IgD-negative memory B cell (primary cell): ENCODE measurements around the gene LIMS2. TPM values are rescaled to one million over a fixed set of nuclear protein-coding genes. Genes with fewer than 3 reads are reported as not detected.

Experiments used
- H3K27ac Mint-ChIP-seq, 3 donors: one replicate each; pipeline ENCODE4 v1.8.0; 2020 to 2022; ENCODE audit warnings: mild to moderate bottlenecking in 3 of 3, mixed read lengths in 3 of 3, moderate library complexity in 1 of 3
- H3K27me3 Mint-ChIP-seq: one replicate; pipeline ENCODE4 v1.8.0; 2021; ENCODE audit warnings: mixed read lengths
- H3K36me3 Mint-ChIP-seq: one replicate; pipeline ENCODE4 v1.8.0; 2020; ENCODE audit warnings: mild to moderate bottlenecking, mixed read lengths
- H3K4me1 Mint-ChIP-seq, 3 donors: one replicate each; pipeline ENCODE4 v1.8.0; 2020 to 2022; ENCODE audit warnings: mixed read lengths in 3 of 3, mild to moderate bottlenecking in 1 of 3
- H3K4me3 Mint-ChIP-seq, 4 donors: one replicate each; pipeline ENCODE4 v1.8.0; 2020 to 2022; ENCODE audit warnings: mild to moderate bottlenecking in 4 of 4, mixed read lengths in 4 of 4, moderate library complexity in 3 of 4
- H3K9me3 Mint-ChIP-seq, 3 donors: one replicate each; pipeline ENCODE4 v1.8.0; 2020 to 2021; ENCODE audit warnings: mixed read lengths in 3 of 3, mild to moderate bottlenecking in 1 of 3
- polyA plus RNA-seq: library from polyadenylated mRNA; unstranded; fragments of 300-500 nt; fragmentation: Illumina TruSeq; gene quantifications from one replicate; pipeline ENCODE4 v1.2.3, GENCODE V29; 2021

The LIMS2 gene
- polyA plus RNA-seq, 1 donor from 2014 or later, result 35.1 TPM

DNA sequence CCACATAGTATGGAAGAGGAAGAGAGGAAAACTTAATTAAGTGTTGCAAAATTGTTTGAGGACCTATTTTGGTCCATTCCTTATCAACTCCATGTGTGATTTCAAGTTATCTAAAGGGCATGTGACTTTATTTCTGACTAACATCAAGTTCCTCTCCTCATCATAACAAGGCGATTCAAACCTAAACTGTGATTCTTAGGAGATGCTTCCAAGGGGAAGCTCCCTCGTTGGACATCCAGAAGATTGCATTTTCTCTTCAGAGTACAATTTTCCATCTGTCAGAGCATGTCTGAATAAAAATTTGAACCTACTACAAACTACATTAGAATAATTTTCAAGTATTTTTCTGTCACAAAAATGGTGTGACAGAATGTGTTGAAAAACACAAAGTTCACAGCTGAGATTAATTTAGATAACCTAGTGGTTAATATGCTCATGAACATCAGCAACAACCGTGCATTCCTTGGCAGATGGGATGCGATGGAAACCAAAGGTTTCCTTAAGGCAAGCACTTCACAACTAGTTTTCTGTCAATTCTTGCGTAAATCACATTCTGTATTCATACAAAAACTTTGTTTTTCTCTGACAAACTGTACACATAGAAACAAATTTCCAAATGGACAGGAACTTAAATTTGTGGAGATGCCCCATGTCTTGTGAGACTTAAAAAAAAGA, 30.2 kb upstream of the LIMS2 start:
- no peaks in the 10 kb centered on the region for H3K27me3 Mint-ChIP-seq
- peaks cover 21 to 25% (median 24%) of the 10 kb centered on the region in 3 donors for H3K4me1 Mint-ChIP-seq
- peaks cover 4% of the 10 kb centered on the region for H3K36me3 Mint-ChIP-seq
- no peaks in the 10 kb centered on the region for H3K9me3 Mint-ChIP-seq
- H3K4me3 Mint-ChIP-seq, result peak overlapping the region in 2 of 4 donors; percentile 37 to 59
- peak overlapping the region in 1 of 3 donors; percentile 9 for H3K27ac Mint-ChIP-seq

DNA sequence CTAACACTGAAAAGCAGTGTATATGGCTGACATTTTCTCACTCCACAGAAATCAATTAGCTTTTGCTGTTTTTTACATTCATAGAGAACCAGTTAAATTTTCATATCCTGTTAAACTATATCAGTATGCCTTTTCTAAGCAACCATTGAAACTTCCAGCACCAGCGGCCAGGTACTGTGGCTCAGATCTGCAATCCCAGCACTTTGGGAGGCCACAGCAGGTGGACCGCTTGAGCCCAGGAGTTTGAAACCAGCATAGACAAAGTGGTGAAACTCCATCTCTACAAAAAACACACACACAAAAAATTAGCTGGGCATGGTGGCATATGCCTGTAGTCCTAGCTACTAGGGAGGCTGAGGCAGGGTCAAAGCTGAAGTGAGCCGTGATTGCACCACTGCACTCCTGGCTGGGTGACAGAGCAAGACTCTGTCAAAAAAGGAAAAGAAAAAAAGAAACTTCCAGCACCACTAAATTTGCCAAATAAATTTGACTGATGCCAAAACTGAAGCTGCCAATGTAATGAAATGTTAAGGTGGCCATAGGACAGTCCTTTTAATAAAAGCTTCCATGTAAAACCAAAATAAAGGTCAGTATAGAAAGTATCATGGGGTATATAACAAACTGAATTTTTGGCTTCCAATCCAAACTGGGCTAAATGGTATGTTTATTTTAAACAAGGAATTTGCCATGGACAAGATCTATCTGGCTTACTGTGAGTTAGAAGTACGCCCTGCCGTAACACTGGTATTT, 29.5 kb upstream of the LIMS2 start:
- peak overlapping the region in 2 of 4 donors; percentile 59 to 71 for H3K4me3 Mint-ChIP-seq
- H3K9me3 Mint-ChIP-seq, result no peaks in the 10 kb centered on the region
- H3K36me3 Mint-ChIP-seq, result peaks cover 4% of the 10 kb centered on the region
- peaks cover 25 to 31% (median 28%) of the 10 kb centered on the region in 3 donors for H3K4me1 Mint-ChIP-seq
- peak overlapping the region; percentile 9 to 31 (median 9) for H3K27ac Mint-ChIP-seq
- H3K27me3 Mint-ChIP-seq, result no peaks in the 10 kb centered on the region

DNA sequence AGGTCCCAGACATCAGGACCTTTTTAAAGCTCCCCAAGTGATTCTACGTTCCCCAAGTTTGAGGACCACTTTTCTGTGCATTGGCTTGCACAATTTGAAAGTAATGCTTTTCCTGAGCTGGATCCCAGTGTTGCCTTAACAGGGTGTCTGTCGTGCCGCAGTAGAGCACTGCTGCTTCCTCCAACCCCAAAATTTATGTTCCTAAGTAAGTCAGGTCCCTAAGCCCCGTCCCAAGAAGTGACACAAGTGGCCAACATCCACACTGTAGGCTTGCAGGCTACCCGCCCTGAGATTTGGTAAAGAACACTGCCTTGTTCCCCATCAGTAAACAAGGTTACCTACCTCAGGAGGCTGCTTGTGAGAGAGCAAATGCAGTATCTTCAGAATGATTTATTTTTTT, 28.0 kb upstream of the LIMS2 start:
- no peaks in the 10 kb centered on the region for H3K9me3 Mint-ChIP-seq
- H3K4me3 Mint-ChIP-seq, result peak overlapping the region in 3 of 4 donors; percentile 74 to 98 (median 77)
- peak overlapping the region in 2 of 3 donors; percentile 84 to 95 for H3K27ac Mint-ChIP-seq
- no peaks in the 10 kb centered on the region for H3K27me3 Mint-ChIP-seq
- peaks cover 3% of the 10 kb centered on the region for H3K36me3 Mint-ChIP-seq
- peaks cover 25 to 32% (median 28%) of the 10 kb centered on the region in 3 donors for H3K4me1 Mint-ChIP-seq

DNA sequence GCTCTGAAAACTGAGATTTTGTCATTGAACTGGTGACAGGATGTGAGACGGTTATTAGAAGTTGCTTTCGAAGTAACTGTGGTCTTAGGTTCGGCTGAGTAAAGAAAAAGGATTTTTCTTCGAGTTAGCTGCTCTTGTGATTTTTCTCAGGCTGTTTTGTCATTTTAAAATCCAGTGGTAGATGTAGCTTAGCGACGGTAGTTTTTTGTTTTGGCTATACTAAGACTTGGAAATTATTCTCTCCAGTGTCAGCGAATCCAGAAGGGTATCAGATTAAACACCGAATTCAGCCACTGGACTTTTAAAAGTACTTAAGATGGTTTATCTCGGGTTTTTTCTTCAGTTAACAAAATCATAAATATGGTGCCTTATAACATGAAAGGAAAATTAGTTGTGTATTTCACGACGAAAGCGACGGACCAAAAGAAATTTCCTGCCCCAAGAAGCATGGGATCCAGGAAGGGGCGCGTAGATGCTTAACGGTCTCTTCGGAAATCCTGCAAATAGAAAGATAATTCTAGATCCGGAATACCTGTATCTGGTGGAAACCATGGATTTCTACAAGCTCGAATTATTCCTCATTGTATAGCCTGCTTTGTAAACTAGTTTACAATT, 27.2 kb upstream of the LIMS2 start:
- peaks cover 3% of the 10 kb centered on the region for H3K36me3 Mint-ChIP-seq
- H3K4me3 Mint-ChIP-seq, result peak overlapping the region; percentile 81 to 98 (median 88)
- no peaks in the 10 kb centered on the region for H3K27me3 Mint-ChIP-seq
- peak overlapping the region; percentile 29 to 95 (median 84) for H3K27ac Mint-ChIP-seq
- no peaks in the 10 kb centered on the region for H3K9me3 Mint-ChIP-seq
- peaks cover 25 to 32% (median 28%) of the 10 kb centered on the region in 3 donors for H3K4me1 Mint-ChIP-seq

DNA sequence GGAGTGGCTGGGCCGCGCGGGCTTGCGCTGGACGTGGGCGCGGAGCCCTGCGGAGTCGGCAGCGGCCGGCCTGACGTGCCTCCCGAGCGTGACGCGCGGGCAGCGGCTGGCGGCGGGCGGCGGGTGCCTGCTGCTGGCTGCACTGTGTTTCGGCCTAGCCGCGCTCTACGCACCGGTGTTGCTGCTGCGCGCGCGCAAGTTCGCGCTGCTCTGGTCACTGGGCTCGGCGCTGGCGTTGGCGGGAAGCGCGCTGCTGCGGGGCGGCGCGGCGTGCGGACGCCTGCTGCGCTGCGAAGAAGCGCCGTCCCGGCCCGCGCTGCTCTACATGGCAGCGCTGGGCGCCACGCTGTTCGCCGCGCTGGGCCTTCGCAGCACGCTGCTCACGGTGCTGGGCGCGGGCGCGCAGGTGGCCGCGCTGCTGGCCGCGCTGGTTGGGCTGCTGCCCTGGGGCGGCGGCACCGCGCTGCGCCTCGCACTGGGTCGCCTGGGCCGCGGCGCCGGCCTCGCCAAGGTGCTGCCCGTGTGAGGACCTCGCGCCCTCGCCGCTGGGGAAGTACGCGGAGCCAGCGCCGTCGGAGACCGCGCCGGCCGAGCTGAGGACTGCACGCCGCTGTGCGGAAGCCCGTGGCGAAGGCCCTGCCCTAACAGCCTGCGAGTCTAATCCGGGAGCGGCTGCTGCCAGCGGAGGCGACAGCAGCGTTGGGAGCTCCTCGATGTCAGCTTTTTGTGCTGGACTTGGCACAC, 26.5 kb upstream of the LIMS2 start:
- Mint-ChIP-seq H3K27me3 (no peaks in the 10 kb centered on the region), H3K9me3 (no peaks in the 10 kb centered on the region), H3K36me3 (peaks cover 3% of the 10 kb centered on the region), H3K4me1 (peaks cover 25 to 32% (median 29%) of the 10 kb centered on the region in 3 donors), H3K4me3 (peak overlapping the region; percentile 93 to 98 (median 96)), H3K27ac (peak overlapping the region; percentile 84 to 99 (median 95))

DNA sequence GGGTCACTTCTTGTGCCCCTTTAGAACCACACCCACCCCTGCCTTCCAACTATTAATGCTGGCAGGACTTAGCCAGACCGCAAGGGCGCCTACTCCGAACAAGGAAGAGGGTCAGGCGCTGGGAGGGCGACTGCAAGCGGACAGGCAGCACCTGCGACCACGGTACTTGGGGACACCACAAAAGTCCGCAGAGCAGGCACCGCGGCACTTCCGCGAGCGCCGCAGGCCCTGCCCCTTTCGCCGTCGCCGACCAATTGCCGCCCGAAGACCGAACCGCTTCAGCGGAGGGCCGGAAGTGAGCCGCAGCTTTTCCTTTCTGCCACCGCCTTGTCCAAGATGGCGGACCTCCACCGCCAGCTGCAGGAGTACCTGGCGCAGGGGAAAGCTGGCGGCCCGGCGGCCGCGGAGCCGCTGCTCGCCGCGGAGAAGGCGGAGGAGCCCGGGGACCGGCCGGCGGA, 25.9 kb upstream of the LIMS2 start, which contains the start of gene SFT2D3:
Gene SFT2D3, plus strand, starts transcription at position 305 of the 458 bp plus-strand sequence. Its CDS starts 32 bp downstream, at position 337.
- Mint-ChIP-seq H3K4me1 (peaks cover 25 to 32% (median 29%) of the 10 kb centered on the region in 3 donors), H3K27ac (peak within 1 kb of the TSS; percentile 84 to 99 (median 98)), H3K9me3 (no peaks in the 10 kb centered on the region), H3K27me3 (no peaks in the 10 kb centered on the region), H3K4me3 (peak within 1 kb of the TSS; percentile 93 to 98 (median 96)), H3K36me3 (peaks cover 3% of the 10 kb centered on the region)

DNA sequence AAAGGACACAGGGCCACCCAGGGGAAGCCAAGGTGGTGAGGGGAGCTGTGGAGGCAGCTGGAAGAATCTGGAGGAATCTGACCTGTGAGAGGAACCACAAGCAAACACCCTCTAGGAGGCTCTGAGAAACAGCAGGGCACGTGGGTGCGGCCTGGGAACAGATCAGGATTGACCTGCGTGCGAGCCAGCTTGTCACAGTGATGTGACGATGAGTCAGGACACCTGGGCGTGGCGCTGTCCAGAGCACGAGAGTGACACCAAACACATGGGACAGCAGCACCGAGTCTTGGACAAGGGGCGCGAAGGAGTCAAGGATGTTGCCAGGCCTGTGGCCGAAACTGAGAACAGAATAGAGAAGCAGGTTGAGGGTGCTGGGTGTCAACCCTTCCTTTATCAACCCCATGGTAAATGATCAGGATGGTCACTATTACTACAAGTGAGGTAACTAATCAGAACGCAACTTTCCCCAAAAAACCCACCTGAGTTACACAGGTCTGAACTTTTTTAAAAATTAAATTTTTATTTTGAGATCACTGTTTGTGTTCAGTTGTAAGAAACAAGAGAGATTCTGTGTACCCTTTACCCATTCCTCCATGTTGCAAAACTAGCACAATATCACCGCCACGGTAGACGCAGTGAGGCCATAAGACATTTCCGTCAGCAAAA, 25.3 kb upstream of the LIMS2 start:
- peak overlapping the region; percentile 93 to 98 (median 96) for H3K4me3 Mint-ChIP-seq
- H3K27ac Mint-ChIP-seq, result peak overlapping the region; percentile 84 to 99 (median 98)
- H3K36me3 Mint-ChIP-seq, result peaks cover 3% of the 10 kb centered on the region
- peaks cover 25 to 32% (median 30%) of the 10 kb centered on the region in 3 donors for H3K4me1 Mint-ChIP-seq
- H3K27me3 Mint-ChIP-seq, result no peaks in the 10 kb centered on the region
- no peaks in the 10 kb centered on the region for H3K9me3 Mint-ChIP-seq

DNA sequence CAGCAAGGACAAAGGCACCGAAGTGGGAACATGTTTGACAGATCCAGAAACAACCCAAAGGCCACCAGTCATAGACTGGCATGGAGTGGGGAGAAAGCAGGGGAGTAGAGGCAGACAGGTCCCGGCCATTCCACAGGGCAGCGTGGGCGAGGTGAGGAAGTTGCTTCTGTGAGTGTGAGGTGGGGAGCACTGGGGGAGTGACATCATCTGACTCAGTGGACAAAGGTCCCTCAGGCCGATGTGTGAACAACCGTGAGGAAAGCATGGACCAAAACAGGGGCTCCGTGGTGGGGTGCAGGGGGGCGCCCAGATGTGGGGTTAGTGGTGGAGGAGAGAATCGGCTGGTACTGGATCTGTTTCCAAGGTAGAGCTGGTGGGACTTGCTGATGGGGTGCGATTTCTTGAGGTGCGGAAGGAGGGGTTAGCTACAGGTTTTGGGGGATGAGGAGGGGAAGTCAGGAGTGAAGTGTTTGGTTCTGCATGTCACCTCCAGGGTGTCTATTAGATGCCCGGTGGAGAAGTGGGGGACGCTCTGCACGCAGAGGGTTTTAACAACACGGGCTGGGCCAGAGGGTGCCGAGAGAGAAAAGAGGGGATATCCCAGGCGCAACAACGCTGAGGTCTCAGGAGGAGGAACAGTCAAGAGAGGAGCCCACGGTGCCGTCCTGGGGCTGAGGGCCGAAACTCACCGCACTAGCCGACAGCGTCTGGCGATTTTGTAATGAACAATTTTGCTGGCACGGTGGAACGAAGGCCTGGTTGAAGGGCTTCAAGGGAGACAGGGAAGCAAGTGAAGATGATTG, 23.4 kb upstream of the LIMS2 start:
- Mint-ChIP-seq H3K4me1 (peaks cover 18 to 21% (median 20%) of the 10 kb centered on the region in 3 donors), H3K27me3 (no peaks in the 10 kb centered on the region), H3K4me3 (peak overlapping the region; percentile 16 to 73 (median 50)), H3K27ac (no peak overlapping the region), H3K36me3 (no peaks in the 10 kb centered on the region), H3K9me3 (no peaks in the 10 kb centered on the region)

DNA sequence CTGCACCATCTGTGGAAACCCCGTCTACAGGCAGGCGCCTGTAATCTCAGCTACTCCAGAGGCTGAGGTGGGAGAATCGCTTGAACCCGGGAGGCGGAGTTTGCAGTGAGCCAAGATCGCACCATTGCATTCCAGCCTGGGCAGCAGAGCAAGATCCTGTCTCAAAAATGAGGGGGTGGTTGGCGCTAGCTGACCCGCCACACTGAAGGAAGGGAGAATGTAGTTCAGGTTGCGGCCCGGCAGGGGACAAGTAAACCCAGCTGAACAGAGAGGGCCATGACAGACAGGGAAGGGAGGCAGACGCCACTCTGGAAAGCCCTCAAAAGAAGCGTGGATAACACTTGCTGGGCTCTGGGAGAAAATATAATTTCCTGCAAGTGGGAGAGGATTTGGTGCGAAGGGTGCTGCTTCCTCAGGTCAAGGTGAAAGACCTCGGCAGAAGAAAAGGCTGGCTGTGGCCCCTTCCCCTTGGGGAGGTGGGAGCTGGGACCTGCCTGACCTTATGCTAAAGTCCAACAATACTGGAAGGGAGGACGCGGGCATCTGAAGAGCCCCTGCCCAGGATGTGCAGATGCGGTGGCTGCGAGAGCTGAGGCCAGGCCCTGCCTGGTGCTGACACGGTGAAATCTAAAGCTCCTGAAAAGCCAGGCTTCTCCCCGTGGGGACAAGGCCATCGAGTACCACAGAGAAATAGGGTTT, 22.3 kb upstream of the LIMS2 start:
- H3K27me3 Mint-ChIP-seq, result no peaks in the 10 kb centered on the region
- H3K27ac Mint-ChIP-seq, result no peak overlapping the region
- H3K9me3 Mint-ChIP-seq, result no peaks in the 10 kb centered on the region
- H3K36me3 Mint-ChIP-seq, result no peaks in the 10 kb centered on the region
- peaks cover 14 to 18% (median 17%) of the 10 kb centered on the region in 3 donors for H3K4me1 Mint-ChIP-seq
- H3K4me3 Mint-ChIP-seq, result peak overlapping the region in 1 of 4 donors; percentile 13

DNA sequence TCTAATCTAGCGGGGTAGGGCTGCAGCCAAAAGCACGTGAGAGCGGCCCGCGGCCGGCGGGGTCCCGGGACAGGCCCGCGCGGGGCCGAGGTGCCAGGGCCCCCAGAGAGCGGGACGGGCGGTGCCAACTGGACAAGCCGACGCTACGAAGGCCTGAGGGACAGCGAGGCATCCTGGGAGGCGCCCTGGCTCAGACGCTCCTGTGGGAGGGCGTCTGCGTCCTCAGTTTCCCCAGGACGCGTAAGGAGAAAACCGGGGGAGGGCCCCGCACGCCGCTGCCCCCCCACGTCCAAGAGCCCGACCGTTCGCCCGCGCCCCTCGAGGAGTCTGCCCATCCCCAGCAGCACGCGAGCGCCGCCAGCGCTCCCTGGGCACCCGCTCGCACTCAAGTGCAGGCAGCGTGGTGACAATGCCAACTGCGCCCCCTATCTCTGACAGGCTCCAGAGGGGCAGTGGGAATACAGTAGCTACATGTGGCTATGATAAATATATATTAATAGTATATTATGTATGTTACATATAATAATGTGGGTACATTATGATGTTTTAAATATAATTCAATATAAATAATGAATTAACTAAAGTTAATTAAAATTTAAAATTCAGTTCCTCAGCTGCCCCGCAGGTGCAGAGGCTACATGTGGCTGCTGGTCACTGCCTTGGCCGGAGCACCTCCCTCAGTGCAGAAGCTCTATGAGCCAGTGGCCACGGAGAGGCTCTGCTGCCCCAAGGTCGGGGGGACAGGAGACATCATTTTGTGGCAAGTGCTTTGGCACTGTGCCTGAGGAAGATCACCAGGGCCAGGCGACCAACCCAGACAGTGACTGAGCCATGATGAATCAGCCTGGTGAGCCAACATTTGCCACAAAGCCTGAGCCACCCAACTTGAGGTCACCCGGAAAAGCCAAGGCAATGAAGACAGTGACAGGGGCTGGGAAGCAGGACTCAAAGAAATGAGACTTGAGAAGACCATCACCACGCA, 20.5 kb upstream of the LIMS2 start:
- Mint-ChIP-seq H3K4me1 (peaks cover 6 to 11% (median 9%) of the 10 kb centered on the region in 3 donors), H3K9me3 (peaks cover 3 to 13% (median 5%) of the 10 kb centered on the region in 3 donors), H3K36me3 (peaks cover 6% of the 10 kb centered on the region), H3K27me3 (no peaks in the 10 kb centered on the region), H3K27ac (no peak overlapping the region), H3K4me3 (peak overlapping the region in 2 of 4 donors; percentile 28 to 50)

DNA sequence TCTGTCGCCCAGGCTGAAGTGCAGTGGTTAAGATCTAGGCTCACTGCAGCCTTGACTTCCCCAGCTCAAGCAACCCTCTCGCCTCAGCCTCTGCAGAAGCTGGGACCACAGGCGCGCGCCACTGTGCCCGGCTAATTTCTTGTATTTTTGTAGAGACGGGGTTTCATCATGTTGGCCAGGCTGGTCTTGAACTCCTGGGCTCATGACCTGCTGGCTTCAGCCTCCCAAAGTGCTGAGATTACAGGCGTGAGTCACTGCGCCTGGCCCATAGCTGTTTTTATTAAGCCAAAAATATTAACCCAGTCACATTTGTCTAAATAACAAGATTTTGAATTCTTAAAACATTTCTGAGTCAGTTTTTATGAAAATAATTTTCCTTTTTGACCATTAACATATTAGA, 19.7 kb upstream of the LIMS2 start:
- peaks cover 4 to 14% (median 5%) of the 10 kb centered on the region in 3 donors for H3K9me3 Mint-ChIP-seq
- no peaks in the 10 kb centered on the region for H3K27me3 Mint-ChIP-seq
- no peak overlapping the region for H3K27ac Mint-ChIP-seq
- no peak overlapping the region for H3K4me3 Mint-ChIP-seq
- peaks cover 0 to 5% (median 2%) of the 10 kb centered on the region in 3 donors for H3K4me1 Mint-ChIP-seq
- H3K36me3 Mint-ChIP-seq, result peaks cover 6% of the 10 kb centered on the region

DNA sequence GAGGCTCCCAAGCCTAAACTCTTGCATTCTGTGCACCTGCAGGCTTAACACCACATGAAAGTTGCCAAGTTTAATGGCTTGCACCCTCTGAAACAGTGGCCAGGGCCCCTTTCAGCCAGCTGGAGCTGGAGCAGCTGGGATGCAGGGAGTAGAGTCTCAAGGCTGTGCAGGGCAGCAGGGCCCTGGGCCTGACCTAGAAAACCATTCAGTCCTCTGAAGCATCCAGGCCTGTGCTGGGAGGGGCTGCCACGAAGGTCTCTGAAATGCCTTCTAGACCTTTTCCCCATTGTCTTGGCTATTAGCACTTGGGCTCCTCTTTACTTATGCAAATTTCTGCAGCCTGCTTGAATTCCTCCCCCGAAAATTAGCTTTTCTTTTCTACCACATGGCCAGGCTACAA, 15.4 kb upstream of the LIMS2 start:
- Mint-ChIP-seq H3K9me3 (peaks cover 9 to 17% (median 14%) of the 10 kb centered on the region in 3 donors), H3K36me3 (peaks cover 9% of the 10 kb centered on the region), H3K27ac (no peak overlapping the region), H3K4me1 (peaks cover 0 to 2% (median 0%) of the 10 kb centered on the region in 3 donors), H3K27me3 (peaks cover 6% of the 10 kb centered on the region), H3K4me3 (peak overlapping the region in 1 of 4 donors; percentile 67)
